Left colon (tissue), 2 donors: ENCODE measurements around the gene ZIC4. TPM values are rescaled to one million over a fixed set of nuclear protein-coding genes. Genes with fewer than 3 reads are reported as not detected.

Source experiments
- ATAC-seq: fragments of 200-7000 bp; cut with Tn5 transposase; one replicate; pipeline ENCODE4 v1.9.1; 2020; ENCODE audit warnings: mild to moderate bottlenecking, moderate library complexity
- DNase-seq, 2 donors: peaks; one replicate each; pipeline ENCODE4 v3.0.0-alpha.2; 2020
- intact Hi-C, 2 donors: fragments of 100-400 bp; cut with DNase I in 1 of 2; cut with micrococcal nuclease in 1 of 2; formaldehyde crosslinking; loops; one replicate each; pipeline versions ENCODE4 v1.11.2 to v1.14.0; 2022; cut with DNase I, micrococcal nuclease
- long read RNA-seq: library from polyadenylated mRNA; unstranded; transcript quantifications from one replicate; pipeline ENCODE4 v2.0.0, GENCODE V29; 2021
- total RNA-seq, 2 donors: library from RNA; stranded (reverse); fragmentation: NEBNext Ultra II Directional; extraction: Animal tissue kit (Norgen Biotek cat#: 25700); gene quantifications; one replicate each; pipeline ENCODE4 v1.2.1, GENCODE V29; 2021
- donor health status: DM: no; HTN: no; CAD: no.
- donor health status: DM: yes; HTN: yes; CAD: no.

Gene ZIC4
- total RNA-seq: not detected
- long read RNA-seq: 0 reads

DNA sequence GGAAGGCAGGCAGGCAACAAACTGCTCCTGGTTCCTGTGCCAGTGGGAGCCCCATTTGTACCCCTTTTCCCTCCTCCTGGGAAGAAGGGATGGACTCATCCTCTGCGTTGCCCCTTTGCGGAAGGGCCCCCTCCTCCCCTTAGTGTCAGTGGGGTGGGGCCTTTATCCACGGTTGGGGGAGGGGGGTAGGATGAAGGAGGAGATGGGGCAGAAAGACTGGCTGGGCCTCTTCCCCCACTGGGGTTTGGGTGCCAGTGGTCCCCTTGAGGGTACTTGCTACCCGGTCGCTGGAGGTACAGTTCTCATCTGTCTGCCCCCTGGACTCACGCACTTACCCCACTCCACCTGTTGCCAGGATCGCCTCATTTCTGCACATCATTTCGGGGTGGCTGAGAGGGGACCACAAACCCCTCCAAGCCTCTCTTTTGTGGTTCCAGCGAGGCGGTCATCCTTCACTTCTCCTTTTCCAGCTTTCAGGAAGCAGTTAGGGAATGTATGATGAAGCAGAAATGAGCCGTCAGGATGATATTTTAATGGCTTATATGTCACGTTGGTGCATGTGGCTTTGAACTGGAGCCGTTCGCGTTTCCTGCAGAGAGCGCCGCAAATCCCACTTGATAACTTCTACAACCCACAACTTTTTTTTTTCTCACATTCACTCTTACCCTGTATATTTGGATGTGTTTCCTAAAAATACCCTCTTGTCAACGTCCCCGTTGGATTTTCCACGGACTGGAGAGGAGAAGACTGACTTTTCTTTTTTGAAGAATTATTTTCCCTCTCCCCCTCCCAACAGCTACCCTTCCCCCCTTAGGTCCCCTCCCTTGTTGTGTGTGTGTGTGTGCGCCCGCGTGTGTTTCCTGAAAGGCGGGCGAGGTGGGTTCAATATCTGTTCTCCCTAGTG, at the start of gene ZIC4:
ZIC4 (minus strand) TSS at position 516 of the 904 bp plus-strand sequence. CDS start 3,746 bp downstream, outside the sequence.
- DNase-seq (no peak), ATAC-seq (no peak)
- intact Hi-C loops: no loop called here

DNA sequence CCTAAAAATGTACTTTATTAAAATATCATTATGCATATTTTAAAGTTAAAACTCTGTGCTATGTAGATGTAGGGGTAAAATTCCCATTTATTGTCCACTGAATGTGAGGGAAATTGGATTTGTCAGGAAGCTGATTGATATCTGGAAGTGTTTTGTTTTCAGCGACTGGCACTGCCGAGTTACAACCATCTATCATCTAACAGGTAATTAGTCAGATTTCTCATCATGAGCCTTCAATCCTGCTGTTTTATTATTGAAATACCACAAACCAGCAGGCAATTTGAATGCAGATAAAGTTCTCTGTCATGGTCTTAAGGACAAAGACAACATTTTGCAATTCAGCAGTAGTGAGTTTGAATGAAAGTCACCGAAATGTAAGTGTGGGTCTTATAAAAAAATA, 43.3 kb upstream of the ZIC4 start:
- DNase-seq (no peak), ATAC-seq (no peak)
- intact Hi-C loops: no loop called here

DNA sequence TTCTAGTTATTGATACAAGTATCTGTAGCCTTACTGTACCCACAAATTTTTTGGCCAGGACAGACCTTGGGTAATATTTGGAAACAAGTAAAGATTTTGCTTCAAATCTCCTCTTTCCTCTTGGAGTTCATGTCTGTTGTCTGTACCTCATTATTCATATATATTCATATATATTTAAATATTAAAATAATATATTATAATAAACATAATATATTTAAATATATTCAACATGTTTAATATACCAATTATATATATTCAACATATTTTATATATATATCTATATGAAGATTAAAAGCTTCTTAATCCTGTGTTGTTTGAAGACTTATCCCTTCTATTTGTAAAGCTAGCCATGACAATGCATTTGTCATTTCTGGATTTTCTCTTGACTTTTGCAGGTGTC, 40.9 kb upstream of the ZIC4 start:
- intact Hi-C loops: no loop called here
- ATAC-seq (no peak), DNase-seq (no peak)

DNA sequence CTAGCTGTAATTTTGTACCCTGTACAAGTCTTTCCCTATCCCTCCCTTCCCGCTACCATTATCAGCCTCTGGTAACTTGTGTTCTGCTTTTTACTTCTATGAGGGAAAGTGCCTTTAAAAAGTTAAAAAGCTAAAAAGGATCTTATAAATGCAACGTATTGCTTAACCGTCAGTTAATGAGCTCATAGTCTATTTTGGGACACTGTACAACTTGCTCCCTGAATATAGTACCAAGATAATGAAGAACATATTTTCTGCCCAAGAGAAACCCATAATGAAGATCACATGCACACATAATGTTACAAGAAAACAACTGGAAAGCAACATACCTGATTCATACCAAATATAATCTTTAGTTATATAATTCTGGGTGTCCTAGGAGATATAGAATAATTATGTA, 25.4 kb upstream of the ZIC4 start:
- intact Hi-C loops: no loop called here
- ATAC-seq (no peak), DNase-seq (no peak)

- DNase-seq: no peak
- intact Hi-C loops: no loop called here
- no peak for ATAC-seq
Measured at GRCh38 chr3:147428754-147429153, 22.4 kb upstream of the ZIC4 start.

GRCh38 chr3:147428326-147428725, 22.0 kb upstream of the ZIC4 start:
- DNase-seq: no peak
- intact Hi-C loops: no loop called here
- no peak for ATAC-seq

DNA sequence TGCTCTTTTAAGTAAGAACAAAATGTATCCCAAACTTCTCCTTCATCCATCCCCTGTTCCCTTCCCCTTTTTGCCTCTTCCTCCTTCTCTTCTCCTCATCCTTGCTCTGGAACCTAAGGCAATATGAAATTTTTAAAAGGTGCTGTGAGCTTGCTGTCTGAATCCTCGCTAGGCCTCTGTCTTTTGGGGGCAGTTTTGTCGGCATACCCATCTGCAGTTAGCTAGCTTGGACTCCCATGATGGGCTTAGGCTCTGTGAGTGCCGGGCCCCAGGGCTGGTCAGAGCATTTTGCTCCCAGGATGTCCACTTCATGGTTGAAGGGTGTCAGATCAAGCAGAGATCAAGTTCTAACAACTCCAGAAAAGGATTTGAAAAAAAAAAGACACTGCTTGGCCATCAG, 21.4 kb upstream of the ZIC4 start:
- no peak for ATAC-seq

DNA sequence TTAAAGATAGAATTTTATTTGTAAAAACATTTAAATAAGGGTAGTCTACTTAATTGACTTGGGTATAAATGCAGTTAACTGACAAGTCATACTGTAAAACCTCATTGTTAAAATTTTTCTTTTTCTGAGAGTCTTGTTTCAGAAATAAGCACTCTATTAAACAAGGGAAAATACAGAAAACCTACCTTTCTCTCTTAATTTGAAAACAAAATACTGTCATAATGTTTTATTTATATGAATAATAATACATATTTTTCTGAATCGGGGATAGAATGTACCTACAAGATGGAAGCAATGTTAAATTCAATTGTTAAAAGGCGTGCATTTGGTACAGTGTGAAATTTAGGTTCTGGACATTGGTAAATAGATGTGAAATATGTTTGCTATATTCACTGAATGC, 20.6 kb upstream of the ZIC4 start:
- intact Hi-C loops: no loop called here
- no peak for ATAC-seq
- no peak for DNase-seq

More for the DNA sequence above, 21.4 kb upstream of the ZIC4 start:
- intact Hi-C loops: no loop called here
- no peak for DNase-seq

DNA sequence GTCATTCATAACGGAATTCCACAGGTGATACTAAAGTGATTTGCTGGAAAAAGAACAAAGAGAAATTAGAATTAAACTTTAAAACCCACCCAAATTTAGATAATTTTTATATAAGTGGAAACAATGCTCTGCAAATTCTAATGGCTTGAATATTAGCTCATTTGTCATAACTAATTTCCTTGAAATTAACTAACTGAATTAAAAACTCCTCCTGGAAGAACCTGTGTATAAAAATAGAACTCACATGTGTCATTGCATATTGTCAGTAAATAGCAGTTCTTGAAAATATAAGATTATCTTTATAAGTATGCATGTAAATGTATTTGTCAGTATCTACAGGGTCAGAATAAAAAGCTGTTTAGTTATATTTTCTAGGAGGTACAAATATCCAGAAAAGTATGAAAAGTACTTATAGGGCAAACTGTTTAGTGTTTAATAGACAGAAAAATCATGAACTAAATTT, 19.1 kb upstream of the ZIC4 start:
- DNase-seq (no peak), ATAC-seq (no peak)
- intact Hi-C loops: no loop called here

- DNase-seq (no peak), ATAC-seq (no peak)
- intact Hi-C loops: no loop called here
Measured at GRCh38 chr3:147424581-147425387, 18.4 kb upstream of the ZIC4 start.

GRCh38 chr3:147423798-147424580, 17.6 kb upstream of the ZIC4 start:
- intact Hi-C loops: no loop called here
- DNase-seq: no peak
- no peak for ATAC-seq

- ATAC-seq: no peak
- intact Hi-C loops: no loop called here
Measured at GRCh38 chr3:147423537-147423797, 17.1 kb upstream of the ZIC4 start.

DNA sequence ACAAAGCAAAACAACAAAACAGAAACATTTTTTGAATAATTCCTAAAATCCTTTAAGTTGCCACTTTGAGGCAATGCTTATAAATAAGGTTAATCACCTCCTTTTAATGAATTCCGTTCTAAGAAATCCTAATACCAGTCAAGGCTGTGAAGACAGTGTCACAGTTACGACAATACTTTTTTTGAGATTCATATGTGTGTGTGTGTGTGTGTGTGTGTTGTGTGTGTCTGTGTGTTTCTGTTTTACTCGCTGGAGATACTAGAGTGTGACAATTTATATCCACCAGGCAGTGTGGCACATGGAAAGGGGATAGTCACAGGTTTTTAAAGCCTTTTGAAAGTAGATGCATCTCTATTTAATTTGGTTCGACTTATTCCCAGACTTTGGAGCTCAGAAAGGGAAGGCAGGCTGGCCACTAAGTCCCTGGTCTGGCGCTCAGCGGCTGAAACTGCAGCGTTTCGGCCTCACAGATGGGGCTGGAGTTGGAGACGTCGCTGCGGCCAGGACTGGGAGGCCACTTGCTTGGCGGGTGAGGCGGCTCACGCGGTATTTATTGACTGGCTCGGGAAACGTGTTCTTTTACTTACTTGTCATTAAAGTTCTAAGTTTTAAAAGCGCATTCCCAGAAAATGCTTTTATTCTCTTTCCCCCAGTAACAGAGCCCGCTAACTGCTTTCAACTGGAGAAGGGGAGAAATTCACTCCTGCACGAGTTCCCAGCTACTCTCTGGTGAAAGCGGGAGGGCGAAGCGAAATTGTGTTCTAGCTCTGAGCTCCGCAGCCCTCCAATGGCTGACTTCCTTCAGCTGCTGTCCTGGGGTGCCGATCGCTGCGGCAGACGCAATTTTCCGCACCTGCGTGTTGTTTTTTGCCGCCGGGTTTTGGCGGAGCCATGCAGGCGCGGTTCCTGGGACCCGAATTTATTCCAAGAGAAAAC, 16.5 kb upstream of the ZIC4 start:
- no peak for DNase-seq
- intact Hi-C loops: no loop called here
- no peak for ATAC-seq

More at GRCh38 chr3:147423537-147423797, 17.1 kb upstream of the ZIC4 start:
- no peak for DNase-seq

DNA sequence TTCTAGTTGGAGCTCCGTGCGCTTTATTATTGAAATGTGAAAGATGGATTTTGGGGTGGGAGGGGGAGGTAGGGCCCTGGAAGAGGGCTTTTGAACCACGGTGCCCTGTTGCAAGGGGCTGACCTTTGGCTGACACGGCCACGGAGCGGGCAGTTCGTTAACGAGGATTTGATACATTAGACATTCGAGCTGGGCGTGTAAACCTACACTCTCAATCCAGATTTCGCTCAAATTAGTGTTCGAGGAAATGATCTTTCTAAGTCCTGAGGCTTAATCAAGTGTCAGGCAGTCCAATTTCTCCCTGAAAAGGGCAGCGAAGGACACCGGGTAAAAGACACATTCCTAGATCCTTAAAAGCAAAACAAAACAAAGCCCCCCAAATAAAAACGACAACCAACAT, 15.9 kb upstream of the ZIC4 start:
- DNase-seq (no peak), ATAC-seq (no peak)
- intact Hi-C loops: no loop called here

GRCh38 chr3:147421184-147421912, 15.0 kb upstream of the ZIC4 start:
- intact Hi-C loops: no loop called here
- DNase-seq: no peak
- ATAC-seq: no peak

DNA sequence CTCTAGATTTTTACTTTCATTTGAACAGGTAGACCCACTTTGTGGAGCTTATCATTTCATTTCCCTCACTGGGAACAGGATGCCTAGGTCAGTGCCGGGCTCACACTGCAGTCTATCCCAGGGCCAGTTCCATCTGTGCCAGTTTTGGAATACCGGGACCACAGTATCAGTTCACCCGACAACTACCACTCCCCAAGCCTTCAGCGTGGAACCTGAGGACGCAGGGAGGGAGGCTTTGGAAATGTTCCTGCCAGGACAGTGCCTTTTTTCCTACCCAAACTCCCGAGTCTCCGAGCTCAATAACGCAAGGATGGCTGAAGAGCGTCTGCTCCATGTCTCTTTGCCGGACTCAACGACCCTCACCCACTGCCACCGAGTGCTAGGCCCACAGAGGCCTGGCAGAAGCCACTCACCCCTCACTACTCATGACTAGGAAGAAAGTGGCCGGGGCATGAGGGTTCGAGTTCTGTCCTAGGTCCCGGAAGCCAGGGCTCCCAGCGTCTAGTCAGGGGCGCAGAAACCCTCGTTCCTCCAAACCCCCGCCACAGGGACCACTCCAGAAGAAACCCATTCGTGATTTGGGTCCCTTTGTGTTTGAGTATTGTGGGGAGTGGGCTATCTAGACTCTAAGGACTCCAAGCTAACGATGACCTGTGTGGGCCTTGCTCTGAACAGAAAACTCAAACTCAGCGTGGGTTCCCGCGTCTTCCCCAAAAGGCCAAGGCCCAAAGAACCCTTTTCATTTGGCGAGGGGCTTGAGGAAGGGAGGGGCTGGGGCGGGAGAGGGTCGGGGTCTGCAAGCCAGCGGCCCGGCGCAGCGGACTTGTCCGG, 14.2 kb upstream of the ZIC4 start:
- DNase-seq (no peak), ATAC-seq (no peak)
- intact Hi-C loops: no loop called here

DNA sequence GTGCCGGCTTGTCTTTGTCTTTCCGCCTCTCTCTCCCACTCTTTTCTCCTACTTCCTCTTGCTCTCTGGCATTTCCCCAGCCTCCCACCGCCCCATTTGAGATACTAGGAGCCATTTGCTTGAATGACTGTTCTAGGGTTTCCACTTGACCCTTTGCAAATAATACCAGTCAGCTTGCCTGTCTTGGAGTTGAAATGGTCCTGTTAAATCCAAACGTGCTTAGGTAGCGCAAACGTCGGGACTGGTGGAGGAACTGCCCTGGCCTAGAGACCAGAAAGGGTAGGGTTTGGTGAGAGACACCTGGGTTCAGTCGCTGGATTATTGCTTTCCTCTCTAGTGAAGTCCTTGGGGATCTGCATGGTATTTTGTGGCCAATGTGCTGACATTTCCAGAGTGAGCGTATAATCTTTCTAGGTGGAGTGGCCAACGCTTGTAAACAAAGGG, 13.5 kb upstream of the ZIC4 start:
- DNase-seq: no peak
- ATAC-seq: no peak
- intact Hi-C loops: no loop called here
